Caki2 (cell line): ENCODE measurements around the gene KCNJ11. TPM values are rescaled to one million over a fixed set of nuclear protein-coding genes. Genes with fewer than 3 reads are reported as not detected.

ENCODE experiments used
- DNase-seq: peaks from one replicate; pipeline ENCODE4 v3.0.0-alpha.2; 2015; ENCODE audit warnings: low read depth
- in situ Hi-C: cut with HindIII; loops from 2 replicates; pipeline ENCODE4 v1.10.0; 2016; ENCODE audit warnings: low sequenced_read_pairs, low pct_unique_long_range_greater_than_20kb, mixed read lengths
- total RNA-seq: library from RNA; depleted of rRNA; stranded (reverse); fragments of >200 nt; shearing (Covaris generic); gene quantifications from 2 replicates; pipeline ENCODE4 v1.2.3, GENCODE V29; 2014; ENCODE audit warnings: low replicate concordance

KCNJ11 gene
- total RNA-seq, 1 experiment from 2014 or later, result 5.3 TPM

DNA sequence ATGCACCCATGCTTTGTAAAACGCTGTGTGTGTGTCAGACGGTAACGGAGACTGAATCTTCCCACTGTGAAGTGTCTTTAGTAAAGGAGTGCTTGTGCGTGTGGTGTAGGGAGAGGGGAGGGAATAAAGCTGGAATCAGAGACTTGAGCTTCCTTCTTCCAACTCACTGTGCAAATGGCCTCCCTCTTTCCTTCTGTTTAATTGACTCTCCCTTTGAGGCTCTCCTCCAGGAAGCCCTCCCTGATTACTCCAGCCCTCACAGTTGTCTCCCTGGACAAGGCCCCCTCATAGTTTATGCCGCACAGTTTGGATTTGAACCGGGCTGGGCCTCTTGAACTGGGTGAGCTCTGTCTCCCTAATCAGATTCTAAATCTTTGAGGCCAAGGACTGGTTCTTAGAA lies 23.0 kb upstream of the KCNJ11 start:
- DNase-seq, result no peak
- in situ Hi-C loops, result no loop called here

DNA sequence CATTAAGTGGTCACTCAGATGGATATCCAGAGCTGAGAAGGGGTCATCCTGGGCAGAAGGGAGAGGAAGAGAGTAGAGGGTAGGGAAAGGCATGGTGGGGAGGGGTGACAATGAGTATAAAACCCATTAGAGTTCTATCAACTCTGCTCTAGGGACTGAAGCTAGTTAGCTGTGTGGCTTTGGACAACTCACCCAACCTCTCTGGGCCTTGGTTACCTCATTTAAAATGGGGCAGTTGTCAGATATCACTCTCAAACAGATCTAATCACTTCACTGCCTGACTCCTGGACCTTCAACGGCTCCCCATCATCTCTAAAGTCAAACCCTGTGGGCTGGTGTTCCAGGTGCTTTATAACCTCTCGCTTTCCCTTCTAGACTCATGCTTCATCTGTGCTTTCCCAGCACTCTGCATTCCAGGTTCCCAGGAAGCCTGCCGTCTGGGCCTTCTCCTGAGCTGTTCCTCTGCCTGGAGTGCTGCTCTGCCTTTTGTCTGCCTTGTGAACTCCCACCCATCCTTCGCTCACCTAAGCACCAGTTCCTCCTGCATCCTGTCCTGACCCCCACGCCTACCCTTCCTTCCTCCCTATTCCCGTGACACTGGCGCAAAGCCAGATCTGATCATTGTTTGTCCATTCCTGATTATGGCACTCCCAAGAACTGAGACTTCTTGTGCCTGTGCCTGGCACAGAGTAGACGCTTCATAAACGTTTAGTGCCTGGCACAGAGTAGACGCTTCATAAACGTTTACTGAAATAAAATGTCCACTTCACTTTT lies 22.3 kb upstream of the KCNJ11 start:
- in situ Hi-C loops, result no loop called here

DNA sequence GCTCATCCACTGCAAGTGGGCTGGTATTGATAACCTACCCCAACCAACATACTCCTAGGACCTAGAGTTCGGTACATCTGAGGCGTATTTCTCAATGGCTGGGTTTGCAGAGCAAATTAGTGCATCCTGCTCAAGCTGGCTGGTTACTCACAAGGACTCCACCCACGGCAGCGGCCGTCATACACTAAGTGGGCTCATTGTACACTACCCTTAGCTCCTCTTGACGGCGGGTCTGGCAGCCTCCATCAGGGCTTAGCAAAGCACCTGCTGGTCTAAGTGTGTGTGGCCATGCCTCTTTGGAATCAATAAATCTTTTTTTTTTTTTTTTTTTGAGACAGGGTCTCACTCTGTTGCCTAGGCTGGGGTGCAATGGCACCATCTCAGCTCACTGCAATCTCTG lies 20.2 kb upstream of the KCNJ11 start:
- DNase-seq, result no peak
- in situ Hi-C loops, result no loop called here

More for the DNA sequence above, 22.3 kb upstream of the KCNJ11 start:
- no peak for DNase-seq

DNA sequence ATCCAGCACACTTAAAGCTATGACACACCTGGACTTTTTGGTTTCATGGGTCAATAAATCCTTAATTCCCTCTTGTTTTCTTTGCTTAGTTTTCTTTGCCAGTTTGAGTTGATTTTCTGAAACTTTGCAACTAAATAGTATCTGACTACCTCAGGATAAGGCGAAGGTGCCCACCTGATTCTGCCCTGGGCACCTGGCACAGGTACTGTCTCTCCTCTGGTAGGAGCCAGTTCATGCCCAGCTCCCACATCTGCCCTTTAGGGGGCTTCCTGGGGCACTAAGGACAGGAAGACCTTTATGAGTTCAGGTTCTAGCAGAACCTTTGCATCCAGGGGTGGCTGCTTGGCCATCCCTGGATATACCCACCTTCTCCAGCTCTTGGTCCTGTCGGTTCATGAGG lies 19.6 kb upstream of the KCNJ11 start:
- in situ Hi-C loops, result no loop called here
- no peak for DNase-seq

DNA sequence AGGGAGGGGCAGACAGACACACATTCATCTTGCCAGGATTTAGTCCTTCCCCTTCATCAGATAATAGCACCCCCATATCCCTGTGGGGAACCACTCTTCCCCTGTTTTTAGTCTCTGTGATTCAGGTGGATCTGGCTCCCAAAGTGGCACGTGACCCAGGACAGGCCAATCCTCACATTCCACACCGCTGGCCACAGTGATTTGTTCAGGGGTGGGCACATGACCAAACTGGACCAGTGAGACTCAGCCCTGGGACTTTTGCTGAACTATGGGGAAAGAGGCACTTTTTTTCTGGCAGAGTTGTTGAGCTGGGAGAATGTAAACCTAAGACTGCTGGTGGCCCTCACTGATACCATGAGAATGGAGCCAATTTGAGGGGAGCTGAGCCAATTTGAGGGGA lies 19.1 kb upstream of the KCNJ11 start:
- no peak for DNase-seq
- in situ Hi-C loops, result no loop called here

DNA sequence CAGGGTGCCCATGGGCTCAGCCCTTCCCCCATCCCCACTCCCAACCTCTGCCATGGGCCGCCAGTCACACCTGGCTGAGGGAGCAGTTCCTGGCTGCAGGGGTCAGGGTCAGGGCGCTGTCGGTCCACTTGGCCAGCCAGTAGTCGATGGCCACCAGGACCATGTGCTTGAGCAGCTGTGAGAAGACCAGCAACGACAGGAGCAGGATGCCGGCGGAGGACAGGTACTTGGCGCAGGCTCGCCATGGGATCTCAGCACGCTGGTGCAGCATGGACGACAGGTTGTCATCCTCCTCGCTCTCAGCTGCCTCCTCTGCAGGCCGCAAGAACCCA lies 18.3 kb upstream of the KCNJ11 start:
- in situ Hi-C loops, result no loop called here
- no peak for DNase-seq

DNA sequence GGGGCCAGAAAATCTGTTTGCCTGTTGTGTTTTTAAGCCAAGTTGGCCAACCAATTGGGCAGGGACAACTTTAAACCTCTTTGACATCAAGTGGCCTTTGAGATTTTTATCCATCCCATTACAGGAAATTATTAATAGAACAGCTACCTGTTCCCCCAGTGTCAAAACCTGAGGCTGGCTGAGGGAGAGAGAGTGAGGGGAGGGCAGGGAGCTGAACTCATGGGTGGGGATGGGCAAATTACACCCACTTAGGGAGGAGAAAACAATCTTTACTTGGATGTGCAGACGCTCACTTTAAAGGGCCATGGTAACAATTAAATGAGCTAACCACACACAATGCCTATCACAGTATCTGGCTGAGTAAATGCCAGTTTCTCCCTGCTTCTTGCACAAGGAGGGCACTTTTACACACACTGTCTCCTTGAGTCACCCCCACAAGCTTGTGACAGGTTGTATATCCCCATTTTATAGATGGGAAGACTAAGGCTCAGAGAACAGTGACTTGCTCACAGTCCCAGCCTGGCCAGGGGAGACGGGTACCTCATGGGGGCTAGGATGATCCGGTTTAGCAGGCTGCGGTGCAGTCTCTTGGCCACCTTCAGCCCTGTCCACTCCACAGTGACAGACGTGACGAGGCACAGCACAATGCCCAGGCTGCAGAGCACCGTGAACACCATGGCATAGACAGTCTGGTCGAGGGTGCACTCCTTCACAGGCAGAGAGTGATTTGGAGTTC lies 17.8 kb upstream of the KCNJ11 start:
- DNase-seq, result no peak
- in situ Hi-C loops, result no loop called here

DNA sequence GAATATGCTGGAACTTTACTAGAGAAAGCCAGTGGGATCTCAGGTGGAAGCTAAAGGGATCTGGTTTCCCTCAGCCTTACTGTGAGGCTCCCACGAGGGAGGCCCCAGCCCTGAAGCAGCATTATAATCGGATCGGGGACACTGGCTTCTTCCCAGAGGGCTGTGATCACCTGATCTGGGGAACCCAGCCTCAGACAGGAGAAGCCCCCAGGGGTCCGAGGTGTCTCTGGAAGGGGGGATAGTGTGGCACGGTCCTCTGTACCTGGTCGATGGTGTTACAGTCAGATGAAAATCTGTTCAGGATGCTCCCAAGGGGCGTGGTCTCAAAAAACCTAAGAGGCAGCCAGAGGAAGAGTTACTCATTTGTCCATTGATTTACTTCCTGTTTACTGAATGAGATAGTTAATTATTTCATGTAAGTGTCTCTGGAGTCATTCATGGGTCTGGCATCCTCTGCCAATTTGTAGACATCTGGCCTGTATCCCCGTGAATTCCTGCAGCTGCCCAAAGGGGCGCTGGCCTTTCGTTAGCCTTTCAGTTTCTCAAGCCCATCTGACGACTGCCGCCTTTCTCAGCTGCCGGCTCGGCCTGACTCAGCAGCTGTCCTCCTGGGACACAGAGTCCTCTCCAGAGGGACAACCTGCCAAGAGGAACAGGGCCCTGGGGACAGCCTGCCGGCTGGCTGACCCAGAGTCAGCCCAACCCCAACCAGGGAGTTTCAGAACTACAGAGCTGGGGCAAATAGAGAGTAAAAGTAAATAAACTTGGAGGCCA lies 17.0 kb upstream of the KCNJ11 start:
- in situ Hi-C loops, result no loop called here
- DNase-seq, result peak; percentile 92

DNA sequence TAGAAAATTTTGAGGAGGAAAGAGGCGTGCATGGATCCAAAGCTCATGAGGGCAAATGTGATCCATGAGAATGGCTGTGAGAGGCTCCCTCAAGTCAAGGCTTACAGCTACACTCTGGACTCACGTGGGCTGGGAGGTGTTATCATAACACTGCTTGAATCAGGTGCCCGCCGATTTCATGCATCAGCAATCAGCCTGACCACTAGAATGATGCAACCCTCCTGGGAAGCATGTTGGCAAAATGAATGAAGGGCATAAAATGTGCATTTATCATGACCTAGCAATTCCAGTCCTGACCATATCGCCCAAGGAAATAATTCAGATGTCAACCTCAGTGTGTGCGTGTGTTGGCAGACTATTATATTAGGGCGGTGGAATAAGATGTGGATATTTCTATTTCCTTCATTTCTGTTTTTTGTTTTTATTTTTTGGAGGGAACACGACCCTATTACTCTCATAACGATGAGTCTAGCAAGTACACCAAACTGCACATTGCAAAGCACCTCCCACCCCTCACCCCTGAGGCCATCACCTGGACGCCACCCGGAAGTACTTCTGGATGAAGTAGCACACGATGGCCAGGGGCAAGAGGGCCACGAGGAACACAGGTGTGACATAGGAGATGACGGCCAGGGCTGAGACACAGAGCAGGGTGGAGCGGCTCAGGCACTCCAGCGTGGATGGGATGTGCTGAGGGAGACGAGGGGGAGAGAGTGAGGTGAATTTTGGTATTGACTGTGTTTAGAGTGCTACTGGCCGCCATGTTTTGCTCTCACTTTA lies 15.7 kb upstream of the KCNJ11 start:
- peak; percentile 92 for DNase-seq
- in situ Hi-C loops, result no loop called here

DNA sequence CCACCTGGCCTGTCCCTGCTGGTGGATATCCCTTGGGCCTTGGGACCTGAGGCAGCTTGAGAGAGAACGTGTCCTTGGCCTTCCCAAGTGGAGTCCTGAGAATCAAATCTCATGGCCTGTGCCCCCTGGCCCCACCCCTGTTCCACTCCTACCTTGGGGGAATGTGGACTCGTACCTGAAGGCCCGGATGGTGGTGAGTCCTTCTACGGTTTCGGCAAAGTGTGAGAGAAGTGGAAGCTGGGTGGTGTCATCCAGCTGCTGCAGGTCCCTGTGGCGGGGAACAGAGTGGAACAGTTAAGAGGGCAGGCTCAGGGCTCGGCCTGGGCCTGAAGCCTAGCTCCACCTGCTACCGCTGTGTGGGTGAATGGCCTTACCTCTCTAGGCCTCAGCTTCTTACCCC lies 14.0 kb upstream of the KCNJ11 start:
- no peak for DNase-seq
- in situ Hi-C loops, result no loop called here

DNA sequence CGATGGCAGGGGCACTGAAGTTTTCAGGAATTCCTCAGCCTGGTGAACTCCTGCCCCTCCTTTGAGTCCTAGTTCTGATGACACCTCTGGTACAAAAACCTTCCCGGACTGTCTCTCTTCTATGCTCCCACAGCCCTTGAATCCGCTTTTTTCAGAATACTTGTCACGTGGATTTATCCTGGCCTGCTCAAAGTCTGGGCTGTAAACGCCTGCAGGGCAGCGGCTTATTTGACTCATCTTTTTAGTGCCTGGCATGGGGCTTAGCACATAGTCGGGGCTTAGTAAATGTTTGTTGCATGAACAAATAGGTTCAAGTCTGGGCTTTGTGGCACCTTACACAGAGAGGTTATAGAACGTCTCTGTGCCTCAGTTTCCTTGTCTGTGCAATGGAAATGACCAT lies 13.4 kb upstream of the KCNJ11 start:
- no peak for DNase-seq

DNA sequence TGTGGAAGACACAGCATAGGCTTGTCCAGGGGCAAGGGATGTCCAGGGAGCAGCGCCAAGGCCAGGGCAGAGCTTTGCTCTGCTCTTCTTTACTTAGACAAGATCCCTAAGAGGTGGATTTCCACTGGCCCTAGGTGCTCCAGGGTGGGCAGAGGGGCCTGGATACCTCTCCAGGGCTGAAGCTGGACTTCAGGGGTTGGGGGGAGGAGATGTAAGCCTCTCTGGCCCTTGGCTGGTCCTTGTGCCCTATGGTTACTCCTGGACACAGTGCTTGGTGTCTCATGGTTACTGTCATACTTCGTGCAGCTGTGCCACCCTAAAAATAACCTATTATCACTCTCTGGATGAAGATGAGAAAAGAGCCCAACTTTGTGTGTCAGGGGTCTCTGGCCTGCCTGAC lies 12.9 kb upstream of the KCNJ11 start:
- in situ Hi-C loops, result no loop called here
- no peak for DNase-seq

More for the DNA sequence above, 13.4 kb upstream of the KCNJ11 start:
- in situ Hi-C loops, result no loop called here

DNA sequence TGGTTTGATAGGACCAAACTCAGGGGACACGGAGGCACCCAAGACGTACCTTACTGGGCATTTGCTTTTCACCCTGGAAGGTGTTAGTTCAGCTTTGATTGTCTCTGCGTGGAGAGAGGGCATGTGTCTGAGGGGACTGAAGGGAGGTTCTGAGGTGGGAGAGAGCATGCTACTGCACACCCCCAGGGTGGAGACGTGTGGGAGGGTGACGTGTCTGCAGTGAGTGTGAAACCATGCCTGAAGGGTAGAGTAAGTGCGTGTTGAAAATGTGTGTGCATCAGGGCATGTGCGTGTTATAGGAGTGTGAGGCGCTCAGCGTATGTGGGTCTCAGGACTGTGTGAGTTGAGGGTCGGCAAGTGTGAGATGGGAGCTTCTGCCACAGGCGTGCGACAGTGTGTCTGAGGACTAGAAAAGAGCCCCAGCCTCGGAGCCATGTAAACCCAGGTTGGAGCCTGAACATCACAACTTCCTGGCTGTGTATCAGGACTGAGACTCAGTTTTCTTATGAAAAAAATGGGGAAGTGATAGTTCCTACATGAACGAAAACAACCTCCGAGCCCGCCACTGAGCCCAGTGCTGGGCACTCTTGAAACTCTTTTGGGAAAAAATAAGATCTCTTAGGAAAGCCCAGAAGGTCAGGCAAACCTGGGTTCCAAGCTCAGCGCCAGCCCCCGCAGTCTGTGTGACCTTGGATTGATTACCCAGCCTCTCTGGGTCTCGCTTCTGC lies 11.8 kb upstream of the KCNJ11 start:
- in situ Hi-C loops, result no loop called here
- DNase-seq, result no peak

DNA sequence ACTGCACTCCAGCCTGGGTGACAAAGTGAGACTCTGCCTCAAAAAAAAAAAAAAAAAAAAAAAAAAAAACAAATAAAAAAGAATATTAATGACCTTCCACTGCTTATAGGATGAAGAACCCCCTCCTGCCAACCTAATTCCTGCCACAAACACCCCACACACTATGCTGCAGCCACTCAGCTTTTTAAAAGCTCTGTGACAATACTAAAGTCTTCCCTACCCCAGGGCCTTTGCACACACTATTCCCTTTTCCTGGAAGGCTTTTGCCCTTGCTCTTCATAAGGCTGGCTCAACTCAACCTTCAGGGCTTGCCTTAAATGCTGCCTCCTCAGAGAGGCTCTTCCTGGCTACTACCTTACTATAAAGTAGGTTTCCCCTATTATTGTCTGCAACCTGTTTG lies 10.8 kb upstream of the KCNJ11 start:
- in situ Hi-C loops, result no loop called here
- DNase-seq, result no peak

DNA sequence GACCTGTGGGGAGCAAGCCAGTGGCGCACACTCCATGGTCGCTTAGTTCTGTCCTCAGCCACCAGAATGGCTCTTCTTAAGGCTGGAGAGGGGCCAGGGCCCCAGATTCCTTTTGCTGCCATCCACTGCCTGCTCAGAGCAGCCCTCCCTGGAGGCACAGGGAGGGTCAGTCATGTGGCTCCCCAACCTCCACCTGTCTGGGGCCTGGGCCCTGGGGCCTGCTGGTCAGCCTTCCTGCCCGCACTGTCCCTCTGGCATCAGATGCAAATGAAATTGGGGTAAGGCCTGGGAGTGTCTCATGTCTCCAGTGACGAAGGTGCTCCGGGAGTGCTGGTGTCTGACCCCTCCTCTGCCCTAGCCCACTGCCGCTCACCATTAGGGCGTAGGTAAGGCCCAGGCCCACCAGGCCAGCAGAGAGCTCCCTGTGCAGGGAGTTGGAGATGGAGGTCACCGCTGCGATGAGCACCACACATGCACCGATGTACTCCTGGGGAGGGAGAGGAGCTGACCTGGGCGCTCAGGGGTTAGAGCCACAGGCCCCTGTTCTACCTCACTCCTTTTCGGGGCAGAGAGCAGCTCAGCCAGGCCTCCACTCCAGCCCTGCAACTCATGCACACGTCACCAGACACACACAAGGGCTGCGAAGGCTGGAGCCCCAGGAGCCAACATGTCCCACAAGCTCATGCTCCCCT lies 9.0 kb upstream of the KCNJ11 start:
- in situ Hi-C loops, result no loop called here
- DNase-seq, result no peak

DNA sequence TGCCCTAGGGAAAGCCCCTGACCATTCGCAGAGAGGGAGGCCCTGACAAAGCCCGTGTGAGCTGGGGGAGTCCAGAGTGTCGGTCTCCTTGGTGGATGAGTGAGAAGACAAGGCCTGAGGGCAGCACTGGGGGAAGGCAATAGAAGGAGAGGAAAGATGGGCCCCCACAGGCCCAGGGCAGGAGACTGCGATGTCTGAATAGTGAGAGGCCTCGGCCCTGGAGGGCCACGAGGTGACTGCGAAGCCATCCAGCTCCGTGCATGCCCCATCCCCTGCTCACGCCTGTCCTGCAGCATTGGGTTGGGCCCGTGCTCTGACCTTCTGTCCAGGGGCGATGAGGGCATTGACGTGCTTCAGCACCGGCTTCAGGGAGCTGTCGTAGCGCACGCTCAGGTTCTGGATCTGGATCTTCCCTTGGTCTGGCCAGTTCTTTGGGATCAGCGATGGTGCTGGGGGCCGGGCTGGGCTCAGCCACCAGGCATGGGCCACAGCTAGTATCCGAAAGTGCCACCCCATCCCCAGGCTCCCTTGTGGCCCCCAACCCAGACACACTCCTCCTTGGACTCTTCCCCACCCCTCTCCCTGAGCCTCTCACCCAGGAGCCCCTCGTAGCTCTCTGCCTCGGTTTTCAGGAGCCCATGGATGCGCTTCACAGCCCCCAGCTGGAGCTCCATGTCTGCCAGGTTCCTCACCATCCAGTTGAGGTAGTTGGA lies 8.3 kb upstream of the KCNJ11 start:
- in situ Hi-C loops, result no loop called here
- DNase-seq, result no peak

DNA sequence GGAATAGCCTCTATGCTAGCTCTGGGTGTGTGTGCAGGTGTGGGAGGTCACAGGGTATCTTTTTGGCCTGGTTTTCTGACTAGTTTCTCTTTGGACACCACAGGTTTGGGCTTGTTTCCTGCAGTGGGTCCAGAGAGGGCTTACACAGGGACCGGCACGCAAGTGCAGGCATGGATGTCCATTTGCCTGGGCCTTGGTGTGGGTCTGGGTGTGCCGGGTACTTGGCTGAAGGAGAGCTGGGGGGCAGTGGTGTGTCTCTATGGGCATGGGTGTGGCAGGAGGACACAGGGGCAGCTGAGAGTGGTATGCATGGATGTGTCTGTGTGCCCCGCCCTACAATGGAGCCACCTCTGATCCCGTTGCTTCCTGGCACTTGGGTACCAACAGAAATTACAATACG lies 7.5 kb upstream of the KCNJ11 start:
- in situ Hi-C loops, result no loop called here

More for the DNA sequence above, 7.5 kb upstream of the KCNJ11 start:
- DNase-seq, result no peak
